ENCODE data around the gene STX16.

GRCh38 chr20:58697867-58698703 is 47.0 kb downstream of the STX16 start:
- TF ChIP-seq EZH2 (IDR thresholded peaks at IDR 0.05; ENCODE audit: borderline replicate concordance, low read depth, low read length) (no peak), MLX (CRISPR knock-in tag; conservative IDR thresholded peaks at IDR 0.05) (no peak), TAF1 (IDR thresholded peaks at IDR 0.05; ENCODE audit: control insufficient read depth, extremely low read depth, insufficient read depth, low read length, severe bottlenecking) (no peak), POLR2A (conservative IDR thresholded peaks at IDR 0.05) (no peak), ZFP36 (IDR thresholded peaks at IDR 0.05; ENCODE audit: low read depth, low read length, partially characterized antibody) (no peak), ELK1 (CRISPR knock-in tag; IDR thresholded peaks at IDR 0.05) (no peak), CBX2 (IDR thresholded peaks at IDR 0.05; ENCODE audit: insufficient read depth, low read length, poor library complexity, severe bottlenecking) (no peak), RCOR1 (IDR thresholded peaks at IDR 0.05; ENCODE audit: borderline replicate concordance in 1 of 2, low read depth in 2 of 2, low read length in 2 of 2) (no peak), ZNF316 (IDR thresholded peaks at IDR 0.05) (no peak), CBFB (CRISPR knock-in tag; IDR thresholded peaks at IDR 0.05) (no peak), REST (IDR thresholded peaks at IDR 0.05; ENCODE audit: borderline replicate concordance) (no peak), REST (CRISPR knock-in tag; IDR thresholded peaks at IDR 0.05; ENCODE audit: low read depth) (no peak)
- TF ChIP-seq, protein P1, sequence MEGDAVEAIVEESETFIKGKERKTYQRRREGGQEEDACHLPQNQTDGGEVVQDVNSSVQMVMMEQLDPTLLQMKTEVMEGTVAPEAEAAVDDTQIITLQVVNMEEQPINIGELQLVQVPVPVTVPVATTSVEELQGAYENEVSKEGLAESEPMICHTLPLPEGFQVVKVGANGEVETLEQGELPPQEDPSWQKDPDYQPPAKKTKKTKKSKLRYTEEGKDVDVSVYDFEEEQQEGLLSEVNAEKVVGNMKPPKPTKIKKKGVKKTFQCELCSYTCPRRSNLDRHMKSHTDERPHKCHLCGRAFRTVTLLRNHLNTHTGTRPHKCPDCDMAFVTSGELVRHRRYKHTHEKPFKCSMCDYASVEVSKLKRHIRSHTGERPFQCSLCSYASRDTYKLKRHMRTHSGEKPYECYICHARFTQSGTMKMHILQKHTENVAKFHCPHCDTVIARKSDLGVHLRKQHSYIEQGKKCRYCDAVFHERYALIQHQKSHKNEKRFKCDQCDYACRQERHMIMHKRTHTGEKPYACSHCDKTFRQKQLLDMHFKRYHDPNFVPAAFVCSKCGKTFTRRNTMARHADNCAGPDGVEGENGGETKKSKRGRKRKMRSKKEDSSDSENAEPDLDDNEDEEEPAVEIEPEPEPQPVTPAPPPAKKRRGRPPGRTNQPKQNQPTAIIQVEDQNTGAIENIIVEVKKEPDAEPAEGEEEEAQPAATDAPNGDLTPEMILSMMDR (IDR thresholded peaks at IDR 0.05 in 2 of 3, conservative IDR thresholded peaks at IDR 0.05 in 1 of 3; ENCODE audit: insufficient read depth in 2 of 3, low read depth in 1 of 3, low read length in 3 of 3) = no peak
- TF ChIP-seq, protein P2, sequence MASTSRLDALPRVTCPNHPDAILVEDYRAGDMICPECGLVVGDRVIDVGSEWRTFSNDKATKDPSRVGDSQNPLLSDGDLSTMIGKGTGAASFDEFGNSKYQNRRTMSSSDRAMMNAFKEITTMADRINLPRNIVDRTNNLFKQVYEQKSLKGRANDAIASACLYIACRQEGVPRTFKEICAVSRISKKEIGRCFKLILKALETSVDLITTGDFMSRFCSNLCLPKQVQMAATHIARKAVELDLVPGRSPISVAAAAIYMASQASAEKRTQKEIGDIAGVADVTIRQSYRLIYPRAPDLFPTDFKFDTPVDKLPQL (IDR thresholded peaks at IDR 0.05; ENCODE audit: extremely low read depth, insufficient read length) = no peak
